ENCODE data around the gene PRDM16. TPM values are rescaled to one million over a fixed set of nuclear protein-coding genes. Genes with fewer than 3 reads are reported as not detected.

Gene PRDM16
- total RNA-seq, 1 donor from 2014 or later: 18.3 TPM

DNA sequence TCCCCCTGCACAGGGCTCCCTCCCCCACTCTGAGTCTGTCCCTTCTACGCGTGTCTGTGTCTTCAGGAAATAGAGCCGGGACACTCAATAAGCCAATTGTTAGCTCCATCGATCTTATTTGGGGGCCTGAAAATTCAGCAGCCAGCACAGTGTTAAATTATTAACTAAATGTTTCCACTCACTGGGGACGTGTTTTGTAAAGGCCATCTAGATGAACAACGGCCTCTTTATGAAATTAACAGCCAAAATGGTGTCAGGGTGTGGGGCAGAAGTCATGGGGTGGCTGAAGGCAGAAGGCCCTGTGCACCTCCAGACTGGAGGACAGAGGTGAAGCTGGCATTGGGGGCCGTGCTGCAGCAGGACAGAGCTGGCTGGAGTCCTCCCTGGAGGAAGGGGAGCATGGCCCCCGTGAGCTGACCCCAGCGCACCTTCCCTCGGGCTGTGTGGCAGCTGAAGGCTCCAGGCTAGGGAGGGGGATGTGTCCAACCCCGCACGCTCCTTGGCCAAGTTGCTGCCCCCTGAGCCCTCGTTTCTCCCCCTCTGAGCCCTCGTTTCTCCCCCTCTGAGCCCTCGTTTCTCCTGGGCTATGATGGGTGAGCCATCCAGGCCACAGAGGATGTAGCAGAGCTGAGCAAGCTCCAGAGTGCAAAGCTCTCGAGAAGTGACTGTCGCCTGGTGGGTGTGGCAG, 271.7 kb downstream of the PRDM16 start:
- H3K36me3 Mint-ChIP-seq (ENCODE audit: low read depth): peaks cover 14% of the 10 kb centered on the region
- H3K27me3 Mint-ChIP-seq (ENCODE audit: low read depth): no peaks in the 10 kb centered on the region
- H3K4me1 Mint-ChIP-seq (ENCODE audit: low read depth): no peaks in the 10 kb centered on the region
- DNase-seq (ENCODE audit: low spot score): no peak
- no peak overlapping the region for H3K4me3 Mint-ChIP-seq (ENCODE audit: unreplicated experiment)
- H3K27ac Mint-ChIP-seq (ENCODE audit: unreplicated experiment): no peak overlapping the region
- no peak for TF ChIP-seq CTCF (IDR thresholded peaks at IDR 0.05)
- H3K9me3 Mint-ChIP-seq (ENCODE audit: low read depth): peaks cover 22% of the 10 kb centered on the region

- DNase-seq (ENCODE audit: low spot score): no peak
- H3K27ac Mint-ChIP-seq (ENCODE audit: unreplicated experiment): no peak overlapping the region
- H3K4me1 Mint-ChIP-seq (ENCODE audit: low read depth): peaks cover under 1% of the 10 kb centered on the region
- peaks cover 22% of the 10 kb centered on the region for H3K9me3 Mint-ChIP-seq (ENCODE audit: low read depth)
- no peaks in the 10 kb centered on the region for H3K27me3 Mint-ChIP-seq (ENCODE audit: low read depth)
- H3K36me3 Mint-ChIP-seq (ENCODE audit: low read depth): peaks cover 14% of the 10 kb centered on the region
- TF ChIP-seq CTCF (IDR thresholded peaks at IDR 0.05): no peak
- H3K4me3 Mint-ChIP-seq (ENCODE audit: unreplicated experiment): no peak overlapping the region
Measured at GRCh38 chr1:3341236-3341994, 272.4 kb downstream of the PRDM16 start.

GRCh38 chr1:3342960-3343359, 274.0 kb downstream of the PRDM16 start:
- H3K27me3 Mint-ChIP-seq (ENCODE audit: low read depth): no peaks in the 10 kb centered on the region
- TF ChIP-seq CTCF (IDR thresholded peaks at IDR 0.05): no peak
- H3K4me1 Mint-ChIP-seq (ENCODE audit: low read depth): peaks cover 5% of the 10 kb centered on the region
- peaks cover 14% of the 10 kb centered on the region for H3K36me3 Mint-ChIP-seq (ENCODE audit: low read depth)
- no peak for DNase-seq (ENCODE audit: low spot score)
- peaks cover 22% of the 10 kb centered on the region for H3K9me3 Mint-ChIP-seq (ENCODE audit: low read depth)
- H3K4me3 Mint-ChIP-seq (ENCODE audit: unreplicated experiment): no peak overlapping the region
- H3K27ac Mint-ChIP-seq (ENCODE audit: unreplicated experiment): no peak overlapping the region

- no peak overlapping the region for H3K27ac Mint-ChIP-seq (ENCODE audit: unreplicated experiment)
- no peak for DNase-seq (ENCODE audit: low spot score)
- no peaks in the 10 kb centered on the region for H3K27me3 Mint-ChIP-seq (ENCODE audit: low read depth)
- H3K36me3 Mint-ChIP-seq (ENCODE audit: low read depth): peaks cover 14% of the 10 kb centered on the region
- TF ChIP-seq CTCF (IDR thresholded peaks at IDR 0.05): no peak
- H3K4me1 Mint-ChIP-seq (ENCODE audit: low read depth): peaks cover 7% of the 10 kb centered on the region
- no peak overlapping the region for H3K4me3 Mint-ChIP-seq (ENCODE audit: unreplicated experiment)
- H3K9me3 Mint-ChIP-seq (ENCODE audit: low read depth): peaks cover 22% of the 10 kb centered on the region
Measured at GRCh38 chr1:3344395-3344794, 275.4 kb downstream of the PRDM16 start.

- no peak for TF ChIP-seq CTCF (IDR thresholded peaks at IDR 0.05)
- peaks cover 22% of the 10 kb centered on the region for H3K9me3 Mint-ChIP-seq (ENCODE audit: low read depth)
- H3K36me3 Mint-ChIP-seq (ENCODE audit: low read depth): peaks cover 14% of the 10 kb centered on the region
- no peak for DNase-seq (ENCODE audit: low spot score)
- H3K4me1 Mint-ChIP-seq (ENCODE audit: low read depth): peaks cover 18% of the 10 kb centered on the region
- no peaks in the 10 kb centered on the region for H3K27me3 Mint-ChIP-seq (ENCODE audit: low read depth)
- no peak overlapping the region for H3K4me3 Mint-ChIP-seq (ENCODE audit: unreplicated experiment)
- H3K27ac Mint-ChIP-seq (ENCODE audit: unreplicated experiment): no peak overlapping the region
Measured at GRCh38 chr1:3345792-3346191, 276.8 kb downstream of the PRDM16 start.
